T47D (cell line): ENCODE data around the gene HORMAD2.

Experiments used
- DNase-seq, 2 experiments: peaks; one replicate each; pipeline versions ENCODE4 v3.0.0 to v3.0.0-alpha.2; 2011 to 2012; ENCODE audit warnings: low read depth in 1 of 2, low spot score in 1 of 2
- JUND ChIP-seq: IDR thresholded peaks from 2 replicates; pipeline ENCODE4 v1.6.1; 2012; ENCODE audit warnings: low read depth
- in situ Hi-C: cut with HindIII; loops from 2 replicates; pipeline ENCODE4 v1.10.0; 2016; ENCODE audit warnings: low sequenced_read_pairs, low pct_unique_long_range_greater_than_20kb

The HORMAD2 gene

GRCh38 chr22:30167734-30168133 lies 87.5 kb downstream of the HORMAD2 start:
- no peak for TF ChIP-seq JUND
- no peak for DNase-seq
- in situ Hi-C loops: no loop called here

- no peak for DNase-seq
- in situ Hi-C loops: no loop called here
- TF ChIP-seq JUND: no peak
These were observed 88.7 kb downstream of the HORMAD2 start for GRCh38 chr22:30169002-30169401.

- no peak for TF ChIP-seq JUND
- DNase-seq: no peak
- in situ Hi-C loops: no loop called here
These were observed 89.9 kb downstream of the HORMAD2 start for GRCh38 chr22:30170129-30170528.

- no peak for TF ChIP-seq JUND
- in situ Hi-C loops: no loop called here
- DNase-seq: no peak
These were observed 90.7 kb downstream of the HORMAD2 start for GRCh38 chr22:30171008-30171407.

GRCh38 chr22:30175690-30176288 lies 95.5 kb downstream of the HORMAD2 start:
- in situ Hi-C loops: no loop called here
- TF ChIP-seq JUND: no peak
- no peak for DNase-seq

GRCh38 chr22:30176431-30176830 lies 96.2 kb downstream of the HORMAD2 start:
- in situ Hi-C loops: no loop called here
- no peak for TF ChIP-seq JUND
- DNase-seq: no peak

- in situ Hi-C loops: no loop called here
- TF ChIP-seq JUND: no peak
- DNase-seq: no peak
These were observed 98.2 kb downstream of the HORMAD2 start for GRCh38 chr22:30178181-30179126.

GRCh38 chr22:30180616-30181015 lies 100.4 kb downstream of the HORMAD2 start:
- no peak for TF ChIP-seq JUND
- in situ Hi-C loops: no loop called here
- no peak for DNase-seq

GRCh38 chr22:30181459-30182349 lies 101.4 kb downstream of the HORMAD2 start:
- in situ Hi-C loops: no loop called here
- DNase-seq: no peak
- TF ChIP-seq JUND: no peak

GRCh38 chr22:30182350-30182745 lies 102.1 kb downstream of the HORMAD2 start:
- in situ Hi-C loops: no loop called here
- no peak for DNase-seq
- no peak for TF ChIP-seq JUND

GRCh38 chr22:30182815-30183214 lies 102.6 kb downstream of the HORMAD2 start:
- in situ Hi-C loops: no loop called here
- DNase-seq: no peak
- no peak for TF ChIP-seq JUND

- no peak for TF ChIP-seq JUND
- no peak for DNase-seq
- in situ Hi-C loops: no loop called here
These were observed 103.0 kb downstream of the HORMAD2 start for GRCh38 chr22:30183271-30183670.
